Brain pericyte (primary cell): Measurements from ENCODE around the gene GDNF.
"Not testable (repeated sequence)": the region's sequence is repeated elsewhere in the genome, so short reads cannot be mapped to it uniquely, and the experiment has no call there.

Experiments
- DNase-seq: peaks from one replicate; pipeline ENCODE4 v3.0.0-alpha.2; 2012; ENCODE audit warnings: low read depth, low spot score

GDNF gene

DNA sequence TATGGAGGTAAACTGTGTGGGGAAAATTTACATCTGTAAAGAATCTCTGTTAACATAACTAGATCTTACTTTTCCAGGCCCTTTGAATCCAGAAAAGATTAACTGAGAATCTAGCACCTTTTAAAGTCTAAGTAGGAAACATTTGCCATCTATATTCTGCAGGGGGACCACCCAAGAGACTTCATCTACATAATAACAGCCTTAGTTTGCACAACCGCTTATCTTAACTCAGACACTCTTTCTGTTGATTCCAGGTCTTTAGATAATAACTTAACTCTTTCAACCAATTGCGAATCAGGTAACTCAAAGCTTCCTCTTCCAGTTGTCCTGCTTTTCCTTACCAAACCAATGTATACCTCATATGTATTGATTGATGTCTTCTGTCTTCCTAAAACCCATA is 53.4 kb downstream of the GDNF start:
- no peak for DNase-seq

DNA sequence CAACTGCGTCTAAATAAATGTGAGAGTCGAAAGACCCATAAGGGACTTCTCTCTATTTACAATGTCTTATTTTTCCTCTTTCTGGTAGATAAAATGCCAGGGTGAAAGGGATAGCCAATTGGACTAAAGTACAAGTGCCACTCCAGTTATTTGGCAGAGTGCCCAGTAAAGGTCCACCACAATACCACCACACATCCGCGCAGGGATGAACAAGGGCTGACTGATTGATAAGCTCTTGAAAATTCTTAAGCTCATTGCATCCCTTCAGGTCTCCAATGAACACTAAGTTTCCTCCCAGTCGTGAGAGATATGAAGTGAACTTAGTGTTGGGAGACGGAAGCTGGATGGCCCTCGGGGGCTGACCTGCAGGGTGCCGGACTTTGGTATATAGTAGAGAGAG is 58.4 kb downstream of the GDNF start:
- not testable (repeated sequence) for DNase-seq

DNA sequence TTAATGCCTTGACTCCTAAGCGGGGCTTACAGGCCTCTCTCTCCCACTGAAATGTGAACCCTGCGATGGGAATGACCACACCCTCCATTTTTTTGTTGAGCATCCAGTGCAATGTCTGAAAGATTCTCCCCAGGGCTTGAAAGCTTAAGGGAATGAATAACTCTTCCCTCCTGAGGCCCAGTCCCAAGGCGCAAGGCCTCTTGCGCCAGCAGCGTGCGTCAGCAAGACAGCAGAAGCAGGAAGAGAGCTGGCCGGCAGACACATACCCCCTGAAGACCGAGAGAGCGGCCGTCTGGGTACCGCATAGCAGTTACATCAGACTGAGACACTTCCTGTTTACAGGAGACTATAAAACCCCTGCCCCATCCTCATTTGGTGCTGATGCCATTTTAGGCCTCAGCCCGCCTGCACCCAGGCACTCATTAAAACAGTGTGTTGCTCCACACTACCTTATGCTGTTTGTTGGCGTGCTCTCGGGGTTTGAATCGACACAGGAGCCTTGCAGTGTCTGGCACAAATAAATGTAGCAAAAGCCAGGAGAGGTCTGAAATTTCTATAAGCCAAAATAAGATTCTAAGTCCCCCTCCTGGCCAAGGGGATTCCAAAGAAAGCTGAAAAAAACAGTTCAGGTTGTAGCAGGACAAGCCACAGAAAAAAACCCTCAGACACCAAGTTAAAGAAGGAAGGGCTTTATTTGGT is 62.3 kb downstream of the GDNF start:
- peak; percentile 53 for DNase-seq

DNA sequence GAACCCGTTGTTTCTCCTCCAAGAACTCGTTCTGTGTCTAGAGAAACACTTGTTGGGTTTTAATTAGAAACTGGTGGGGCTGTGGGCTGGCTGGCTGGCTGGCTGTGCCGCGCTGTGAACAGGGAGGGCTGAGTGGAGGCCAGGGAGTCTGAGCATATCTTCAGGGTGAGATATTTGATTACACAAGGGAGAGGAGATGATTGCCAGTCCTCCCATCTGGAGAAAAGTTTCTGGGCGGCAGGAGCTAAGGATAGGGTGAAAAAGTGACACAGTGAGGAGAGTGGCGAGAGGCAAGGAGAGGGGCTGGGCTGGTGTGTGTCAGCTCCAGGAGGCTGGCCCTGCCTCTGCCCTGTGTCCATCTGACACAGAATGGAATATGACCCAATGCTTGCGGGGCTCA is 63.0 kb downstream of the GDNF start:
- no peak for DNase-seq

DNA sequence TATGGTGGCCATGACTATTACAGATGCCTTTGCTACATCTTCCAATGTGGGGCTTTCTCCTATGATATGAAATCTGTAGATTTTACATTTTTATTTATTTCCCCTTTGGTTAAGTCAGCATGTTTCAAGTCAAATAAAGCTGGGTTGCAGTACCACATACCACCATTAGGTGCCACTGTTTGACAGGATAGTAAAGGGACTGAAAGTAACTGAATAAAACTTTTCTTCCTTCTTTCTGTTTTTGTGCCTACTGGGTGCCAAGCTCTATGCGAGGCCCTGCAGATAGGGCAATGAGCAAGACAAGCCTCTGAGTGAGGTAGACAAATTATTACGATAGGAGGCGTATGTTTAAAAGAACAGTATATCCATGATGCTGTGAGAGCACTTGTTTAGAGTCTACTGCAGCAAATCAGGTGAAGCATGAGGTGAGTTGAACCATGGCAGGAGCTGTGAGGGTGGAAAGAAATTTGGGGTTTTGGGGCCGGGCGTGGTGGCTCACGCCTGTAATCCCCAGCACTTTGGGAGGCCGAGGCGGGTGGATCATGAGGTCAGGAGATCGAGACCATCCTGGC is 64.8 kb downstream of the GDNF start:
- no peak for DNase-seq

DNA sequence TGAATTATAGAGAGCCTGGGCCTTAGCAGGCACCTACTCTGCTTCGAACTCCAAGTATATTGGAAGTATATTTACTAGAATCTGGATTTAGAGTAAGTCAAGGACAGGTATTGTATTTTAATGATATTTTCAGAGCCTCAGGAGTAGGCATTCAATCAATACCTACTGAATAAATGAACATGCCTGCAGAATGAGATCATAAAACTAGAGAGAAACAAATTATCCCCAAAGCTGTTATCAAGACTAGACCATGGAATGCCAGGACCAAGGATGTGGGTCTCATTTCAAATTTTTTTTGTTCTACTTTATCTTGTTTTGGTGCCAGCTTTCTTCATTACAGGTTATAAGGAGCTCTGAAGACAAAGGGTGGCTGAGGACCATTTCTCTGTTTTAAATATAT is 66.0 kb downstream of the GDNF start:
- no peak for DNase-seq

DNA sequence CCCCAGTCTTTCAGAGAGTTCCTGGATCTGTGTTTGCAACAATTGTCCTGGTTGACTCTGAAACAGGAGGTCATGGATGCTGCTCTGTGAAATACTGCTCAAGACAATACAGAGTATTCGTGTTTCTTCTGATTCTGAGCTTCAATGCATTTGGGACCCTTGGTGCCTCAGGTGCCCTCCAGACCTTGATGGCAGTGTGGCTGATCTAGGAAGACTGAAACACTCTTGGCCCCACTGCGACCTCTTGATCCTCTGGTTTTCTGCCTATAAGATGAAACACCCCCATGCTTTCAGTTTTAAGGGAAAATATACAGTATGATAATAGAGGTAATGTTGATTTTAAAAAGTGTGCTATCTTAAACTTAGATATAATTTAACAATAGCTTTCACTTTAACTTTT is 67.6 kb downstream of the GDNF start:
- DNase-seq = no peak

DNA sequence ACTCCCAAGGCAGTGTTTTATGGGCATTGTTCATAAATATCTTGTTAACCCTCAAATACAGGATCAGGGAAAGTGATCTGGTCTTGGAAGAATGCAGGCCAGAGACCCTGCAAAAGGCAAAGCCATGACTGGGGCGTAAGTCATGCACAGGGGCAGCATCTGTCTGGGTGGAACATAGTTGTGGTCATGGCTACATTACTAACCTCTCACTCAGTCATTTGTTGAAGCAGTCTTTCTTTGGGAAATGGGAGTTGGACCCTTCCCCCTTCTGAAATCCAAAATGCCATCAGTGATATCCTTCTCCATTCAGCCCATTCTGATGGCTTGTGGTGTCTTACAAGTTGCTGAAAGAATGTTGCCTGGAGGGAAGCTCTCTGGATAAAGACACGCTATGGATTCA is 68.1 kb downstream of the GDNF start:
- DNase-seq = no peak

DNA sequence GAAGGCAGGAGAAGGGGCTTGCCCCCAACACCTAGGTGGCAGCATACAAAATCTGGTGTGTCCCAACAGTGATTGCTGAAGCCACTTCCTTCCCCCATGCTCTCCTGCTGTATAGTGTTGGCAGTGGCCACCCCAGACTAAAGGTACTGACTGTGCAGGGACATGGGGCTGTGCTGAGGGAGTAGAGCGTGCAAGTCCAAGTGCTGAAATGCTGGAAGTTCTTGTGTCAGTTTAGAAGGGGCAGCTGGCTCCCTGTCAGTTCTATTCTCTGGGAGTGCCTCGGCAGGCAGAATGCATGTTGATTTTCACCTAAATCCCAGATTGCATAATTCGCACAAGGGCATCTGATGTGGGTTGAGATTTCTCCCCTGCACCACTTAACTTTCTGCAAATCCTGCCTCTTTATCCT is 68.6 kb downstream of the GDNF start:
- DNase-seq = no peak

DNA sequence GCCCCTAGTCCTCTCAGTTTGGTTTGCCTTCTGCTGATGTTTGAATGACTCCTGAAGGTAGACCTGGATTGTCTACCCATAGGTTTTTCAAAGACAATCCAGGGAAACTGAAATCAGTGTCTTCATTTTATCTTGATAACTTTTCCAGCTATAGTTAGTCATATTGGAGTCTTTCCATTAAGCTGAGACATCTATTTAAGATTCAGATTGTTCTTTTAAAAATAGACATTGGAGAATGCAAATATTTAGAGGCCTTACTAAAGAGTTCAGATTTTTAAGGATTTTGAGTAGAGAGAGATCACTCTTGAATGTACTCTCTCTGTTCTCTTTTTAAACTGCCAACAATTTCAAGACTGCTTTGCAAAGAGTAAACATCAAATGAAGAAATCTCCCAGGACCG is 69.1 kb downstream of the GDNF start:
- DNase-seq = no peak

DNA sequence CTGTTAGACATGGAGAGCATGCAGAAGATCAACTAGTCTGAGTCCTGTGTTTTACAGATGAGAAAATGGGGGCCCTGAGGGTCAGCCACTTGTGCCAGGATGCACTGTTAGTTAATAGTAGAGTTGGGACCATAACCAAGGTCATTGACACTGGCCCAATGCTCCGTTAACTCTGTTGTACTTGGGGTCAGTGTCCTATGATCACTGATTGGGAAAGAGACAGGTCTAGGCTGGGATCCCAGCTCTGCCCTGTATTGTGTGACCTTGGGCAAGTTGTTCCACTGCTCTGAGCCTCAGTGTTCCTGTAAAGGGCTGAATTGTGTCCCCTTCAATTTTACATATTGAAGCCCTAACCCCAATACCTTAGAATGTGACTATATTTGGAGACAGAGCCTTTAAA is 70.0 kb downstream of the GDNF start:
- DNase-seq = no peak

DNA sequence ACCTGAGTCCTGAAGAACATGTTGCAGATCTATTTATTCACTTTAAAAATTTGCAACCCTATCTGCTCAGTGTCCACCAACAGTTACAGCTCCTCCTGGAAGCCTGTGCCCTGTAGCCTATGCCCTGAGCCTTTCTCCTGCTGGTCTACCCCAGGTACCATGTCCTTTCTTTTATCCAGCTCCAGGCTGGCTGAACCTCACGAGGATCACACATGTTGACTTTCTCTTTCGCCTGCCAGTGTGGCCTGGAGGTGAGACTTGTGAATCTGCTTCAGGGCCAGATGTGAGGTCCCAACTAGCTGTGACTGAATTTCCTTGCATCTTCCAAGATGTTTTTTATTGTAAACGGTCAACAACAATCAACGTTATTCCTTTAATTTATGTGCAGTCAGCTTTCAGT is 70.7 kb downstream of the GDNF start:
- no peak for DNase-seq

DNA sequence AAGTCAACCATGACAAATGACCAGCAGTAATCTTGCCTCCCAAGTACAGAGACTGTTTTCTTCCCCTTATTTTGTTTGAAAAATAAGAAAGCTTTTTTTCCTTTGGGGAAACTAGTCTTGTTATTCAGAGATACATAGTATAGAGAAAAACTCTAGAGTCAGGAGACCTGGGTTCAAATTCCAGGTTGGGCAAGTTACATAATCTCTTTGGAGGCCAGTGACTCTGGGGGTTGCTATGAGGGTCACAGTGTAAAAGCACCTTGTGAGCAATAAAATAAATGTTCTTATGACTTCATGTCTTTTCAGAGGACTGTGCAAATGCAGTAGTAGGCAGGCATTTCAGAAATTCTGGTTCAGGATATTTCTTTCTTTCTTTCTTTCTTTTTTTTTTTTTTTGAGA is 71.5 kb downstream of the GDNF start:
- DNase-seq = no peak

DNA sequence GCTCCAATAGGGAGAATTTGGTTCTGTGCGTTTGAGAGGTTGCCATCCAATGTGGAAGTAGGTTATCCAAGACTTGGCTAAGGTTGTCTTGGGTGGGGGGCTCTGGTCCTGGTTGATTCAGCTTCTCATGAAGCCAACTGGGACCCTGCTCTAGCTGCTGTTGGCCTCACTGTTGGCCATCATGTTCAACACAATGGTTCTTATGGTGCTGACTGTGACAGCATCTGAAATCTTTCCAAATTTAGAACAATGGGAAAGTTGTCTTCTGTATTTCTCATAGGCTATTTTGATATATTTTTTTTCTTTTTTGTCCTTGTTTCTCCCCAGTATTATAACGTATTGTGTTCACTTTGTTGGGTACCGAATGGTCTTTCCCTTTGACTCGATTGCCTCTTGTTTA is 71.9 kb downstream of the GDNF start:
- no peak for DNase-seq

DNA sequence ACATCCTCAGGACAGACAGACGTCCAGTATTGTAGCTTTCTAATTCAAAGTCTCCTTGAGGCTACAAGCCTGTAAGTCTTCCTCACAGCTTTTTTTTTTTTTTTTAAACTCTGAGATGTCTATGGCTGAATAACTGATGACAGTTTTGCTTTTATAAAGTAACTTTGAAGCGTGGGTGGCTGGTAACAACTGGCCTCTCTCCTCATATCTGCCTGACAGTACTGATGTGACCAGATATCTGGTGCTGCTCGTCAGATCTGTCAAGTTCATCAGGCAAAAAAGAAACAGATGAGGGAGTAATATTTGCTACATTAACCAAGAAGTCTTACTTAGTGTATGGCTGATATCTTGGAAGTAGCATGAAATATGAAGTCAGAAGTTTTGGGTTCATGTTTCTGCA is 72.6 kb downstream of the GDNF start:
- DNase-seq = no peak
